ENCODE data around the gene NT5DC3. TPM values are rescaled to one million over a fixed set of nuclear protein-coding genes. Genes with fewer than 3 reads are reported as not detected.

NT5DC3 gene
- total RNA-seq, 3 donors from 2014 or later = 13.7 to 283 (median 18.0) TPM

GRCh38 chr12:103848917-103849491, 8.0 kb upstream of the NT5DC3 start:
- peaks cover 3% of the 10 kb centered on the region for H3K4me1 ChIP-seq (ENCODE audit: low read depth)
- no peaks in the 10 kb centered on the region for H3K36me3 ChIP-seq (ENCODE audit: low read depth)
- no peak for ATAC-seq
- H3K9me3 ChIP-seq = no peaks in the 10 kb centered on the region
- H3K4me3 ChIP-seq = no peak overlapping the region
- intact Hi-C loops (cut with DNase I, micrococcal nuclease) = no loop called here
- DNase-seq = no peak
- TF ChIP-seq CTCF (IDR thresholded peaks at IDR 0.05) = no peak

GRCh38 chr12:103848143-103848542, 7.1 kb upstream of the NT5DC3 start:
- Histone ChIP-seq H3K4me3 (no peak overlapping the region), H3K4me1 (ENCODE audit: low read depth) (peaks cover 3% of the 10 kb centered on the region), H3K9me3 (no peaks in the 10 kb centered on the region), H3K36me3 (ENCODE audit: low read depth) (no peaks in the 10 kb centered on the region)
- intact Hi-C loops (cut with DNase I, micrococcal nuclease) = no loop called here
- TF ChIP-seq CTCF (IDR thresholded peaks at IDR 0.05) = no peak
- DNase-seq (no peak), ATAC-seq (peak; percentile 82)

- H3K4me3 ChIP-seq = no peak overlapping the region
Observed at GRCh38 chr12:103846415-103846814, 5.4 kb upstream of the NT5DC3 start.

GRCh38 chr12:103844305-103844704, 3.3 kb upstream of the NT5DC3 start:
- peaks cover 14% of the 10 kb centered on the region for H3K4me1 ChIP-seq (ENCODE audit: low read depth)
- no peaks in the 10 kb centered on the region for H3K9me3 ChIP-seq
- DNase-seq = no peak
- intact Hi-C loops (cut with DNase I, micrococcal nuclease) = no loop called here
- no peaks in the 10 kb centered on the region for H3K36me3 ChIP-seq (ENCODE audit: low read depth)
- H3K4me3 ChIP-seq = no peak overlapping the region
- no peak for ATAC-seq
- no peak for TF ChIP-seq CTCF (IDR thresholded peaks at IDR 0.05)

More at GRCh38 chr12:103846415-103846814, 5.4 kb upstream of the NT5DC3 start:
- TF ChIP-seq CTCF (IDR thresholded peaks at IDR 0.05) = no peak
- no peaks in the 10 kb centered on the region for H3K9me3 ChIP-seq
- ATAC-seq = no peak
- peaks cover 4% of the 10 kb centered on the region for H3K4me1 ChIP-seq (ENCODE audit: low read depth)
- no peaks in the 10 kb centered on the region for H3K36me3 ChIP-seq (ENCODE audit: low read depth)
- no peak for DNase-seq
- intact Hi-C loops (cut with DNase I, micrococcal nuclease) = no loop called here

DNA sequence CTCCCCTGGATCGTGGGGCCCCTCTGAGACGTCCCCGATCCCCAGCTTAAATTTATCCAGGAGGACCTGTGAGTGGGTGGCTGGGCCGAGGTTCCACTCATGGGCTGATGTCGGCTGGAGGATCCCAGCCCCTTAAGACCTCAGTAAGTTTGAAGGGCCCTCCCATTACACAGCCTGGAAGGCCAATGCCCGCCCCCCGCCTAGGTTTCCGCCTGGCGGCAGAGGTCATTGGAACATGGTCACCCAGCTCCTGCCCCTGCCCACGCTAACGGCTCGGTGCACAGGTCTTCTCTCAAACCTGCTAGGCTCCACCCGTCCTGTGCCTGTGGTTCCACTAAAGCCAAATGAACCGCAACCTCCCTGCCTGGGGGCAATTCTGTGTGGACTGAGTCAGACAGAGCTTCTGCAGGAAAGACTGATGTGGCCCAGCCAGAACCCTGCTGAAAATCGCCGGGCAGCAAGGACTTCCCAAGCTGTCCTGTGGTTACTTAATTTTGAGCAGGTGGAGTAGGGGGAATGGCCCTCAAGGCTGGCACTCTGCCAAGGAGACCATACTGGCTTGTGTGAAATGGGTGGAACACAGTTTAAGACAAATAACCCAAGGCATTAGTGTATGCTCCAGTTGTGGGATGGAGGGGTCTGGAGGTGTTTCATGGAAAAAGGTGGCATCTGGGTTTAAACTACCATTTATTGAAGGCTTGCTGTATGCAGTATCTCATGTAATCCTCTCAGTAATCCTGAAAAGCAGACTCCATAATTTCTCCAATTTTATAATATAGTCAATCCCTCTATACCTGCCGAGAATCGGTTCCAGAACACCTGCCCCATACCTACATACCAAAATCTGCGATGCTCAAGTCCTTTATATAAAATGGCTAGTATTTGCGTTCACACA, 903 bp upstream of the NT5DC3 start:
- Histone ChIP-seq H3K36me3 (ENCODE audit: low read depth) (no peaks in the 10 kb centered on the region), H3K4me1 (ENCODE audit: low read depth) (peaks cover 18% of the 10 kb centered on the region), H3K9me3 (no peaks in the 10 kb centered on the region), H3K4me3 (peak overlapping the region; percentile 15)
- DNase-seq (peak; percentile 57 to 77 (median 70)), ATAC-seq (peak; percentile 9)
- TF ChIP-seq CTCF (IDR thresholded peaks at IDR 0.05) = no peak
- intact Hi-C loops (cut with DNase I, micrococcal nuclease) = no loop called here

All from mucosa of descending colon (tissue), 3 donors.